ENCODE results near the gene TTL. TPM values are rescaled to one million over a fixed set of nuclear protein-coding genes. Genes with fewer than 3 reads are reported as not detected.

TTL gene
- total RNA-seq, 1 donor = 63.9 TPM

DNA sequence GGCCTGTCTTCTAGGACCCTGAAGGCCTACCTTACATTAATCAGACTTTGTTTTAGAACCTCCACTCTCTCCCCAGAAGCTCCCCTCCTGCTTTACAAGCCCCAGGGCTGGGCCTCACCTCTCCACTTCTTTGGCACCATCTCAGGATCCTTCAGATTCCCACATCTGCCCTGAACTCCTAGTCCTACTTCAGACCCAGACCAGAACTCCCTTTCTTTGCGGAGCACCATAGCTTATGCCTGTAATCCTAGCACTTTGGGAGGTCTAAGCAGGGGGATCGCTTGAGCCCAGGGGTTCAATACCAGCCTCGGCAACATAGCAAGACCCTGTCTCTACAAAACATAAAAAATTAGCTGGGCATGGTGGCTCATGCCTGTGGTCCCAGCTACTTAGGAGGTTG lies 103.4 kb downstream of the TTL start:
- TF ChIP-seq, protein P1, sequence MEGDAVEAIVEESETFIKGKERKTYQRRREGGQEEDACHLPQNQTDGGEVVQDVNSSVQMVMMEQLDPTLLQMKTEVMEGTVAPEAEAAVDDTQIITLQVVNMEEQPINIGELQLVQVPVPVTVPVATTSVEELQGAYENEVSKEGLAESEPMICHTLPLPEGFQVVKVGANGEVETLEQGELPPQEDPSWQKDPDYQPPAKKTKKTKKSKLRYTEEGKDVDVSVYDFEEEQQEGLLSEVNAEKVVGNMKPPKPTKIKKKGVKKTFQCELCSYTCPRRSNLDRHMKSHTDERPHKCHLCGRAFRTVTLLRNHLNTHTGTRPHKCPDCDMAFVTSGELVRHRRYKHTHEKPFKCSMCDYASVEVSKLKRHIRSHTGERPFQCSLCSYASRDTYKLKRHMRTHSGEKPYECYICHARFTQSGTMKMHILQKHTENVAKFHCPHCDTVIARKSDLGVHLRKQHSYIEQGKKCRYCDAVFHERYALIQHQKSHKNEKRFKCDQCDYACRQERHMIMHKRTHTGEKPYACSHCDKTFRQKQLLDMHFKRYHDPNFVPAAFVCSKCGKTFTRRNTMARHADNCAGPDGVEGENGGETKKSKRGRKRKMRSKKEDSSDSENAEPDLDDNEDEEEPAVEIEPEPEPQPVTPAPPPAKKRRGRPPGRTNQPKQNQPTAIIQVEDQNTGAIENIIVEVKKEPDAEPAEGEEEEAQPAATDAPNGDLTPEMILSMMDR (IDR thresholded peaks at IDR 0.05; ENCODE audit: insufficient read depth, low read depth, low read length) = no peak
- H3K4me3 ChIP-seq (ENCODE audit: low read depth, low read length) = peak overlapping the region; percentile 63
- no peak for DNase-seq (ENCODE audit: low read depth)

DNA sequence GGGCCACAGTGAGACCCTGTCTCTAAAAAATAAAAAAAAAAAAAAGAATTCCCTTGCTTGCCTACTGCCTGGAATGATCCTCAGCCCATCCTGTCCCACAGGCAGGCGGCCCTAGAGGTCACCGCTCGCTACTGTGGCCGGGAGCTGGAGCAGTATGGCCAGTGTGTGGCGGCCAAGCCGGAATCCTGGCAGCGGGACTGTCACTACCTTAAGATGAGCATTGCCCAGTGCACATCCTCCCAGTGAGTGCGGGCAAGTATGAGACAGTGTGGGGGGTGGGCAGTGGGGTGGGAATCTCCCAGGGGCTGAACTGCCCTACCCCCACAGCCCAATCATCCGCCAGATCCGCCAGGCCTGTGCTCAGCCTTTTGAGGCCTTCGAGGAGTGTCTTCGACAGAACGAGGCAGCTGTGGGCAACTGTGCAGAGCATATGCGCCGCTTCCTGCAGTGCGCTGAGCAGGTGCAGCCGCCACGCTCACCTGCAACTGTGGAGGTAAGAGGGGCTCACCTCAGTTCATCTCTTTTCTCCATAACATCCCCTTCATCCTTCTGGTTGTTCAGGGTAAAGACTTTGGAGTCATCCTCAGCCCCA lies 104.0 kb downstream of the TTL start:
- H3K4me3 ChIP-seq (ENCODE audit: low read depth, low read length) = no peak overlapping the region
- DNase-seq (ENCODE audit: low read depth) = no peak

DNA sequence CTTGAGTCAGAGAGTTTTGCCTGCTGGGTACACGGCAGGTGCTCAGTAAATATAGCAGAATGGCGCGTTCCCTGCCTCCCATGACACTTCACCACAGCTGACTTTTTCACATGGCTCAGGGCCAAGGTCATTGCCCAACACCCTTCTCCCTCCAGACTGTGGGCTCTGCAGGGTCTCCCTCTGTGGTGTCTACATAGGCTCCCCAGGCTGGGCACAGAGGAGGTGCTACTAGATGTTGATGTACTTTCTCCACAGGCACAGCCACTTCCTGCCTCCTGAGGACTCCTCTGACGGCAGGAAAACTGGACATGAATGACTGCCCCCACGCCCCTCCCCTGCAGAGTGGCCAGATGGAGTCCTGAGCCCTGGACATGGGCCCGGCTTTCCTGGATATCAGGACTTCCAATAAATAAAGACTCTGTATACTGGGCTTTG lies 106.7 kb downstream of the TTL start:
- DNase-seq (ENCODE audit: low read depth) = peak; percentile 9

More for the DNA sequence above, 104.0 kb downstream of the TTL start:
- TF ChIP-seq, protein P1 (IDR thresholded peaks at IDR 0.05; ENCODE audit: insufficient read depth, low read depth, low read length) = no peak

More for the DNA sequence above, 106.7 kb downstream of the TTL start:
- H3K4me3 ChIP-seq (ENCODE audit: low read depth, low read length) = no peak overlapping the region
- TF ChIP-seq, protein P1 (IDR thresholded peaks at IDR 0.05; ENCODE audit: insufficient read depth, low read depth, low read length) = no peak

Small RNA genes within 50 kb of the gene (small RNA-seq; reads per million reads assigned to genes)
- not detected for gene RF00019

Other genes with a start within 250 kb of the TTL start
- 5.5 and 8.2 TPM in 2 replicates for gene ZC3H8, start 227.1 kb upstream of the TTL start, total RNA-seq
- 2.3 and 3.0 TPM in 2 replicates for gene ZC3H6, start 206.6 kb upstream of the TTL start, total RNA-seq
- 12.6 and 19.0 TPM in 2 replicates for gene RGPD8, start 48.5 kb upstream of the TTL start, total RNA-seq
- 14.8 and 16.0 TPM in 2 replicates for gene POLR1B, start 60.3 kb downstream of the TTL start, total RNA-seq
- 3.9 and 7.4 TPM in 2 replicates for gene CHCHD5, start 102.5 kb downstream of the TTL start, total RNA-seq
- gene SLC20A1, start 163.8 kb downstream of the TTL start, total RNA-seq = 66.0 and 96.3 TPM in 2 replicates
- not detected in 2 replicates for gene NT5DC4, start 238.9 kb downstream of the TTL start, total RNA-seq